Suprapubic skin (tissue), 4 donors: ENCODE measurements around the gene CDC16. TPM values are rescaled to one million over a fixed set of nuclear protein-coding genes. Genes with fewer than 3 reads are reported as not detected.

Source experiments
- DNase-seq, 2 donors: peaks; one replicate each; pipeline ENCODE4 v3.0.0-alpha.2; 2019; ENCODE audit warnings: low spot score in 2 of 2
- H3K27ac ChIP-seq: fragments of 200-600 bp; sonication (generic); one replicate; pipeline ENCODE4 v1.5.1; 2019
- H3K27me3 ChIP-seq: fragments of 200-600 bp; sonication (generic); one replicate; pipeline ENCODE4 v1.5.1; 2019
- H3K36me3 ChIP-seq: fragments of 200-600 bp; sonication (generic); one replicate; pipeline ENCODE4 v1.5.1; 2019
- H3K4me1 ChIP-seq: fragments of 200-600 bp; sonication (generic); one replicate; pipeline ENCODE4 v1.5.1; 2019
- H3K4me3 ChIP-seq: fragments of 200-600 bp; sonication (generic); one replicate; pipeline ENCODE4 v1.5.1; 2019; ENCODE audit warnings: mild to moderate bottlenecking
- H3K9me3 ChIP-seq: fragments of 200-600 bp; sonication (generic); one replicate; pipeline ENCODE4 v1.5.1; 2019
- CTCF ChIP-seq, 2 donors: fragments of 200-600 bp in 1 of 2; fragments of 450-650 bp in 1 of 2; sonication (generic) in 1 of 2; IDR thresholded peaks; one replicate each; pipeline ENCODE4 v1.5.1; 2016 to 2019; ENCODE audit warnings: antibody characterized with exemption in 2 of 2, mild to moderate bottlenecking in 1 of 2, moderate library complexity in 1 of 2
- EP300 ChIP-seq: sonication (generic); formaldehyde crosslinking; IDR thresholded peaks from one replicate; pipeline ENCODE4 v1.6.1; 2017; ENCODE audit warnings: antibody characterized with exemption
- POLR2A ChIP-seq, 2 donors: fragments of 450-650 bp; IDR thresholded peaks; one replicate each; pipeline ENCODE4 v1.6.1; 2017; ENCODE audit warnings: antibody characterized with exemption in 2 of 2, mild to moderate bottlenecking in 2 of 2, moderate library complexity in 2 of 2
- POLR2AphosphoS5 ChIP-seq, 3 donors: sonication (generic); formaldehyde crosslinking; IDR thresholded peaks; one replicate each; pipeline ENCODE4 v1.6.1; 2017; ENCODE audit warnings: antibody characterized with exemption in 3 of 3
- WGBS: methylation state at CpG from one replicate; pipeline ENCODE4 v1.1.5; 2018; 5-methylcytosine and 5-hydroxymethylcytosine counted together
- total RNA-seq, 4 donors: library from RNA; depleted of rRNA; stranded (reverse); fragments of >200 nt; gene quantifications; one replicate each; pipeline ENCODE4 v1.1.0, GENCODE V29; 2016

The CDC16 gene
- total RNA-seq, 4 donors from 2014 or later: 42.5 to 210 (median 57.2) TPM

DNA sequence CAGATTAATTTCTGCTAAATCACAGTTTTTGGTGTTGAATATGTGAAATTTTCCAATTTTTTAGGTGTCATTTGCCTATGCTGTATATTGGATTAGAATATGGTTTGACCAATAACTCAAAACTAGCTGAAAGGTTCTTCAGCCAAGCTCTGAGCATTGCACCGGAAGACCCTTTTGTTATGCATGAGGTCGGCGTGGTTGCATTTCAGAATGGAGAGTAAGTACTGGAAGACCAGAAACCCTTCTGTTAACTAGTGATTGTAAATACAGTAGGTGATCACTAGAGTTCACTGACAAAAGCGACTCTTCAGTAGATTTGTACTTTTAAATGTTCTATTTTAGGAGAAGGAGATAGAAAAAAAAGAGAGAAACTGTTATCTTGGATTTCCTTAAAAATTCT, 22.3 kb downstream of the CDC16 start:
- no peak for DNase-seq
- Histone ChIP-seq H3K4me3 (no peak overlapping the region), H3K4me1 (no peaks in the 10 kb centered on the region), H3K36me3 (peaks cover 90% of the 10 kb centered on the region), H3K27ac (no peak overlapping the region), H3K9me3 (no peaks in the 10 kb centered on the region), H3K27me3 (no peaks in the 10 kb centered on the region)
- 93% methylated on average over 4 of the region's 4 CpGs for WGBS
- TF ChIP-seq POLR2AphosphoS5 (IDR thresholded peaks at IDR 0.05): no peak
- no peak for TF ChIP-seq CTCF (IDR thresholded peaks at IDR 0.05)
- TF ChIP-seq EP300: no peak
- TF ChIP-seq POLR2A (IDR thresholded peaks at IDR 0.05): no peak

DNA sequence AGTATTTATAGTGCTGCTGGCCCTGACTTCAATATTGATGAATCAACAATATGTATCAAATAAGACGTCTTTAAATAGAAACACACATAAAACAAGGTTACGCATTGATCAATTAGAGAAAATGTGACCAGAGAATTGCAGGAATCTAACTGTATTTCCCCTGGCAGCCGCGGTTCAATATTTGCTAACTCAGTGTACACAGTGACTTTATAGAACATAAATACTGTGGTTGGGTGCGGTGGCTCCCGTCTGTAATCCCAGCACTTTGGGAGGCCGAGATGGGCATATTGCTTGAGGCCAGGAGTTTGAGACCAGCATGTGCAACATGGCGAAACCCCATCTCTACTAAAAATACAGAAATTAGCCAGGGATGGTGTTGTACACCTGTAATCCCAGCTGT, 23.9 kb downstream of the CDC16 start:
- DNase-seq: no peak
- no peak overlapping the region for H3K4me3 ChIP-seq
- TF ChIP-seq CTCF (IDR thresholded peaks at IDR 0.05) (no peak), POLR2A (IDR thresholded peaks at IDR 0.05) (no peak), POLR2AphosphoS5 (IDR thresholded peaks at IDR 0.05) (no peak), EP300 (no peak)
- H3K4me1 ChIP-seq: no peaks in the 10 kb centered on the region
- H3K27me3 ChIP-seq: no peaks in the 10 kb centered on the region
- H3K36me3 ChIP-seq: peaks cover 91% of the 10 kb centered on the region
- 94% methylated on average over 8 of the region's 8 CpGs for WGBS
- H3K9me3 ChIP-seq: no peaks in the 10 kb centered on the region
- no peak overlapping the region for H3K27ac ChIP-seq

DNA sequence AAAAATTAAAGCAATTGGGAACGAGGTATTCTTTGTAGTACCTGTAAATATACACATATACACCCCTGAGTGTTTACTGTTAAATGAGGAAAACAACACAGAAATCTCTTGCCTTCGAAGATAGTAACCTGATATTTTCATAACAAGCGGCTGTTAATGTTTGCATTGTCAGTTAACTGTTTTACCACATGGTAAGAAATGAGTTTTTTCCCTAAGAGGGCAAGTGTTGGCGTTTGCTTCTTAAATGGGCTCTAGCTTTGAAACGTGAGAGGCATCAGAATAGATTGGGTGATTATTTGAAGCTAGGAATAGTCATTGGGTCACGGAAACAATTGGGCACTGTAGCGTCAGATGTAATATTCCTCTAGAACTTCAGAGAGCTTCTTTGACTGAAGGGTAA, 24.7 kb downstream of the CDC16 start:
- Histone ChIP-seq H3K36me3 (peaks cover 93% of the 10 kb centered on the region), H3K9me3 (no peaks in the 10 kb centered on the region), H3K27me3 (no peaks in the 10 kb centered on the region), H3K4me3 (no peak overlapping the region), H3K4me1 (no peaks in the 10 kb centered on the region), H3K27ac (no peak overlapping the region)
- no peak for DNase-seq
- 93% methylated on average over 7 of the region's 7 CpGs for WGBS
- TF ChIP-seq CTCF (IDR thresholded peaks at IDR 0.05) (no peak), EP300 (no peak), POLR2AphosphoS5 (IDR thresholded peaks at IDR 0.05) (no peak), POLR2A (IDR thresholded peaks at IDR 0.05) (no peak)

DNA sequence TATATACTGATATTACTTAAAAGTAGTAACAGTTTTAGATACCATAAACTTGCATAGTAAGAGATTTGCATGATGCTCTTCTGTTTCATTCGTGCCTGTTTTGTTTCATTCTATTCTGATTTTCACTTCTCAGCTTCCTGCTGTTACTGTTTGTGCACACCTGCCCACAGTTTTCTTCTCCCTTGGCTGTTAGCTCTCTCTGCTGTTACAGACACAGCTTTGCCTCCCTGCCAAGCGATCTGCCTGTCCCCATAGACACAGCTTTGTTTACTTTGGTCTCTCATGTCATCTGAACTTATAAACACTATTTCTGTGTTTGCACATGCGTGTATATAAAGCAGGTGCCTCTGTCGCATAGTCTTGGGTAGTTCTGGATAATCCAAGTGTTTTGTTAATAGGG, 25.3 kb downstream of the CDC16 start:
- Histone ChIP-seq H3K27me3 (no peaks in the 10 kb centered on the region), H3K4me1 (no peaks in the 10 kb centered on the region), H3K9me3 (no peaks in the 10 kb centered on the region), H3K4me3 (no peak overlapping the region), H3K36me3 (peaks cover 93% of the 10 kb centered on the region), H3K27ac (no peak overlapping the region)
- 87% methylated on average over 4 of the region's 4 CpGs for WGBS
- DNase-seq: no peak
- TF ChIP-seq CTCF (IDR thresholded peaks at IDR 0.05) (no peak), POLR2A (IDR thresholded peaks at IDR 0.05) (no peak), EP300 (no peak), POLR2AphosphoS5 (IDR thresholded peaks at IDR 0.05) (no peak)

GRCh38 chr13:114260814-114261213, 26.1 kb downstream of the CDC16 start:
- Histone ChIP-seq H3K9me3 (no peaks in the 10 kb centered on the region), H3K36me3 (peaks cover 94% of the 10 kb centered on the region), H3K4me1 (no peaks in the 10 kb centered on the region), H3K4me3 (no peak overlapping the region), H3K27ac (no peak overlapping the region), H3K27me3 (no peaks in the 10 kb centered on the region)
- 92% methylated on average over 3 of the region's 3 CpGs for WGBS
- no peak for DNase-seq
- TF ChIP-seq EP300 (no peak), CTCF (IDR thresholded peaks at IDR 0.05) (no peak), POLR2AphosphoS5 (IDR thresholded peaks at IDR 0.05) (no peak), POLR2A (IDR thresholded peaks at IDR 0.05) (no peak)
